EL (cell line): Measurements from ENCODE around the gene HLA-DOA.

Experiments used
- DNase-seq: peaks from one replicate; pipeline ENCODE4 v3.0.0-alpha.2; 2016

Gene HLA-DOA

DNA sequence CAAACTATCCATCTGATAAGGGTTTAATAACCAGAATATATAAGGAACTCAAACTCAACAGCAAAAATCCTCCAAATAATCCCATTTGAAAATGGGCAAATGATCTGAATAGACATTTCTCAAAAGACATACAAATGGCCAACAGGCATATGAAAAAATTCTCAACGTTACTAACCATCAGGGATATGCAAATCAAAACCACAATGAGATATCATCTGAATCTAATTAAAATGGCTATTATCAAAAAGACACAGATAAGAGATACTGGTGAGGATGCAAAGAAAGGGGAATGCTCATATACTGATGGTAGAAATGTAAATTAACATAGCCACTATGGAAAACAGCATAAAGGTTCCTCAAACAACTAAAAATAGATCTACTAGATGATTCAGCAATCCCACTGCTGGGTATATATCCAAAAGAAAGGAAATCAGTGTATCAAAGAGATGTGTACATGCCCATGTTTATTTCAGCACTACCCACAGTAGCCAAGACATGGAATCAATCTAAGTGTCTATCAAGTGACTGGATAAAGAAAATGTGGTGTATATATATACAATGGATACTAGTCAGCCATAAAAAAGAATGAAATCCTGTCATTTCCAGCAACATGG, 47.1 kb downstream of the HLA-DOA start:
- DNase-seq: no peak

DNA sequence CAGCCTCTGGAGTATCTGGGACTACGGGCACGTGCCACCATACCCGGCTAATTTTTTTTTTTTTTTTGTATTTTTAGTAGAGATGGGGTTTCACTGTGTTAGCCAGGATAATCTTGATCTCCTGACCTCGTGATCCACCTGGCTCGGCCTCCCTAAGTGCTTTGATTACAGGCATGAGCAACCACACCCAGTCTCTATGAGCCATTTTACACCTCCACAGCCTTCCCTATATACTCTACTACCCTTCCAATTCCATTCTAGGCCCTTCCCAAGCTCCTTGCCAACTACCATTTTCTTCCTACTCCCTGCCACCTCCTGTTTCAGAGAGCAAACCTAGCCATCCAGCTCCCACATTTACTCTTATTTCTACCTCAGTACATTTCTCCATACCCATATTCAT, 48.8 kb downstream of the HLA-DOA start:
- no peak for DNase-seq

DNA sequence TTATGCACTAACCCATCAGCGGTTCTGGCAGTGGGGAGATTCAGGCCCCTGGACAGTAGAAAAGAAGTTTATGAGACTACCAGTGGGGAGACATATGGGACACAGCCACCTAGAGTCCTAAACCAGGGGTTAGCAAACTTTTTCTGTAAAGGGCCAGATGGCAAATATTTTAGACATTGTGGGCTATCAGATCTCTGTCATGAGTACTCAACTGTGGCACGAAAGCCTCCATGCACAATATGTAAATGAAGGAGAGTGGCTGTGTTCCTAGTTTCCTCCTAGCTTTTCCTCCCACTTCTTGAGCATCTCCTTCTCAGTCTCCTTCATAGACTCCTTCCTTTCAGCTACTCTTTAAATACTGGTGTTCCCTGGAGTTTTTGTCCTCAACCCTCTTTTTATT, 53.2 kb downstream of the HLA-DOA start:
- no peak for DNase-seq

DNA sequence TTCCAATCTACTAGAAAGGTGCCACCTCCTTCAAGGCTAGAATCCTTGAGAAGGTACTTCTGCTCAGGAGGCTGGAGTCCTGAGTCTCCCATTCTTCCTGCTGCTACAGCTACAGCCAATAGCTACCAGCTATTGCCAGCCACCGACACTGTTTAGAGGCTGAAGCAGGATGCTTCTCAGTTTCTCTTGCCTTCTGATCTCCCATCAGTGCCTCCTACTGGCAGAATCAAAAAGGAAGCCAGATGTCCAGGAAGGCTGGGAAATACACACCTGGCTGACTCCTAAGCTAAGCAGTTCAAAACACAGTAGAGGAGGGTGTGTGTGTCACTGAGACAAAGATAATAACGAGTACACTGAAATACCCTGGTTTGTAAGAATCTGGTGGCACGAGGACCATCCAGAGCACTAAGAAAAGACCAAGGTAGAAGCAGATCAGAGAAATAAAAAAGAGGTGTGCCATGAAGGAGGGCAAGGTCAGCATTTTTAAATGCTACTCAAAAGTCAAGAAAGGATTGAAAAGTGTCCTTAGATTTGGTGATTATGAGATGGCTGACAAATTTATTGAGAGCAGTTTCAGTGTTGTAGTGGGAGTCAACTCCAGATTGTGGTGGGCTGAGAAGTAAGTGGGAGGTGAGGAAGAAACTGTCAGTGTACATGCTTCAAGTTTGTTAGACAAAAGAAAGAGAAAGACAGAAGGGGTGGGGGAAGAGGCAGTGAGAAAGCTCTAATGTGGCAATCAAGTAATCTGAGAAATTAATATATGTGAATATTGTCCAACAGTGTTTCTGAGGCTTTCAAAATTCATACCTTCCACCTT, 54.2 kb downstream of the HLA-DOA start:
- DNase-seq: no peak

DNA sequence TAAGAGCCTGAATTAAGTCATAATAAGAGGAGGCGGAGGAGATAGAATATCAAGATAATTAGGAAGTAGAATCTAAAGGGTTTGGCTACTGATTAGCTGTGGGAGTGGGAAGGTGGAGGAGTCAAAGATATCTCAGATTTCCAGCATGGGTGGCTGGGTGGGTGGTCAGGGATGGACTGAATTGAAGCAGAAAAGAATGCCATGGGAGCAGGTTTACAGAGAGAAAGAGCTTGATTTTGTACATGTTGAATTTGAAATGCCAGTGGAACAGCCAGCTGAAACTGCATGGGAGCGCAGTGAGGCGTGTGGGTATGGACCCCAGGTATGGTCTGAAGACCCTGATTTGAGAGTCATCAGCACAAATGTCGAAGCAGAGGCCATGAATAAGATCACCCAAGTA, 55.1 kb downstream of the HLA-DOA start:
- no peak for DNase-seq
